Colonic mucosa (tissue), 4 donors: ENCODE data around the gene PSMD13. TPM values are rescaled to one million over a fixed set of nuclear protein-coding genes. Genes with fewer than 3 reads are reported as not detected.

Source experiments
- DNase-seq: peaks from one replicate; pipeline ENCODE4 v3.0.0-alpha.2; 2020
- H3K27ac ChIP-seq: fragments of 200-600 bp; one replicate; pipeline ENCODE4 v1.8.0; 2021
- H3K27me3 ChIP-seq: fragments of 200-600 bp; one replicate; pipeline ENCODE4 v1.8.0; 2021
- H3K36me3 ChIP-seq: fragments of 200-600 bp; one replicate; pipeline ENCODE4 v1.8.0; 2021
- H3K4me1 ChIP-seq: fragments of 200-600 bp; one replicate; pipeline ENCODE4 v1.8.0; 2021; ENCODE audit warnings: mild to moderate bottlenecking
- H3K4me3 ChIP-seq: fragments of 200-600 bp; one replicate; pipeline ENCODE4 v1.8.0; 2021
- H3K9ac ChIP-seq, 2 donors: one replicate each; pipeline ENCODE4 v1.7.0; 2013; ENCODE audit warnings: control low read depth in 2 of 2, low read depth in 2 of 2, low read length in 2 of 2
- H3K9me3 ChIP-seq: fragments of 200-600 bp; one replicate; pipeline ENCODE4 v1.8.0; 2021
- CTCF ChIP-seq: fragments of 200-600 bp; IDR thresholded peaks from one replicate; pipeline ENCODE4 v1.8.0; 2022; ENCODE audit warnings: antibody characterized with exemption, mild to moderate bottlenecking
- intact Hi-C: fragments of 100-400 bp; cut with DNase I; formaldehyde crosslinking; loops from one replicate; pipeline ENCODE4 v1.14.1; 2022
- total RNA-seq, 2 donors: library from RNA; stranded (reverse); fragmentation: NEBNext Ultra II Directional in 1 of 2; extraction: Animal tissue kit (Norgen Biotek cat#: 25700) in 1 of 2; gene quantifications; one replicate each; pipeline ENCODE4 v1.2.1, GENCODE V29; 2021
- donor health status: healthy.
- donor health status: DM: no; HTN: no; CAD: no.
- donor health status: DM: no; HTN: no; CAD: no.

PSMD13 gene
- total RNA-seq, 2 donors from 2014 or later: 99.0 to 145 TPM

- no peak for TF ChIP-seq CTCF
- Histone ChIP-seq H3K4me3 (no peak overlapping the region), H3K27me3 (peaks cover 28% of the 10 kb centered on the region), H3K27ac (no peak overlapping the region), H3K36me3 (no peaks in the 10 kb centered on the region), H3K9me3 (no peaks in the 10 kb centered on the region), H3K9ac (no peak overlapping the region), H3K4me1 (peaks cover 17% of the 10 kb centered on the region)
- intact Hi-C loops: no loop called here
- no peak for DNase-seq
Measured at GRCh38 chr11:276219-276618, 39.4 kb downstream of the PSMD13 start.

GRCh38 chr11:278001-278951, 41.5 kb downstream of the PSMD13 start, which contains the start of gene NLRP6:
Gene NLRP6, plus strand, starts transcription at chr11:278407. Its CDS starts 163 bp downstream, at chr11:278570.
- Histone ChIP-seq H3K27me3 (peaks cover 48% of the 10 kb centered on the region), H3K27ac (no peak within 1 kb of the TSS), H3K4me1 (peaks cover 17% of the 10 kb centered on the region), H3K4me3 (peak within 1 kb of the TSS; percentile 37), H3K9me3 (no peaks in the 10 kb centered on the region), H3K9ac (peak within 1 kb of the TSS in 1 of 2 donors; percentile 24), H3K36me3 (no peaks in the 10 kb centered on the region)
- DNase-seq: no peak
- intact Hi-C loops: no loop called here
- no peak for TF ChIP-seq CTCF

- no peaks in the 10 kb centered on the region for H3K36me3 ChIP-seq
- no peak for DNase-seq
- no peak overlapping the region for H3K27ac ChIP-seq
- no peak for TF ChIP-seq CTCF
- H3K4me1 ChIP-seq: peaks cover 17% of the 10 kb centered on the region
- H3K9ac ChIP-seq: peak overlapping the region; percentile 24 to 26
- intact Hi-C loops: no loop called here
- H3K4me3 ChIP-seq: peak overlapping the region; percentile 37
- peaks cover 48% of the 10 kb centered on the region for H3K27me3 ChIP-seq
- no peaks in the 10 kb centered on the region for H3K9me3 ChIP-seq
Measured at GRCh38 chr11:279040-279965, 42.5 kb downstream of the PSMD13 start.

GRCh38 chr11:279966-280705, 43.4 kb downstream of the PSMD13 start:
- intact Hi-C loops: no loop called here
- peak overlapping the region; percentile 37 for H3K4me3 ChIP-seq
- no peaks in the 10 kb centered on the region for H3K36me3 ChIP-seq
- H3K27me3 ChIP-seq: peaks cover 48% of the 10 kb centered on the region
- peaks cover 17% of the 10 kb centered on the region for H3K4me1 ChIP-seq
- peak overlapping the region; percentile 26 to 30 for H3K9ac ChIP-seq
- no peaks in the 10 kb centered on the region for H3K9me3 ChIP-seq
- no peak for TF ChIP-seq CTCF
- DNase-seq: peak; percentile 57
- H3K27ac ChIP-seq: no peak overlapping the region
